ENCODE measurements around the gene FBXW8. TPM values are rescaled to one million over a fixed set of nuclear protein-coding genes. Genes with fewer than 3 reads are reported as not detected.

The FBXW8 gene
- total RNA-seq, 1 experiment from 2014 or later: 15.6 TPM

DNA sequence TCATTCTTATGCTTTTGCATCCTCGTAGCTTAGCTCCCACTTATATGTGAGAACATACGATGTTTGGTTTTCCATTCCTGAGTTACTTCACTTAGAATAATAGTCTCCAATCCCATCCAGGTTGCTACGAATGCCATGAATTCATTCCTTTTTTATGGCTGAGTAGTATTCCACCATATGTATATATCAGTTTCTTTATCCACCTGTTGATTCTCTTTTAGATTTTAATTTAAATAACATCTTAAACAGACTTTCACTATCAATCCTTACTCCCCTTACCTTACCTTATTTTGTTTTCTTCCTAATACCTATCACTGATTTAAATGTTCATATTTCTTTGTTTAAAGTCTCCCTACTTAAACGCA lies 488 bp upstream of the FBXW8 start:
- H3K4me1 Mint-ChIP-seq: peaks cover 14% of the 10 kb centered on the region
- ChIA-PET CTCF (interaction anchor here (0.9 to 1.6 kb wide), 2 partner anchors 47 to 210 kb away, joined by 3 to 15 read pairs; no protein-coding TSS in a partner anchor), POLR2A (no interaction called here)

GRCh38 chr12:116915326-116915725 lies 4.6 kb downstream of the FBXW8 start:
- H3K36me3 Mint-ChIP-seq: no peaks in the 10 kb centered on the region; the same call in 1 of the 2 replicates
- ChIA-PET POLR2A (no interaction called here), CTCF (interaction anchor here (0.5 to 0.9 kb wide), 2 partner anchors 156 to 206 kb away, joined by 3 read pairs; no protein-coding TSS in a partner anchor)
- H3K9me3 Mint-ChIP-seq: peaks cover 3% of the 10 kb centered on the region; the same call in 1 of the 2 replicates
- DNase-seq (ENCODE audit: low spot score) (no peak), ATAC-seq (no peak)
- TF ChIP-seq TP53 (CRISPR knock-in tag; IDR thresholded peaks at IDR 0.05): no peak
- no peak for TF ChIP-seq KAT7 (CRISPR knock-in tag; IDR thresholded peaks at IDR 0.05; ENCODE audit: borderline replicate concordance)
- TF ChIP-seq ELF4 (CRISPR knock-in tag; IDR thresholded peaks at IDR 0.05; ENCODE audit: low read depth): no peak
- TF ChIP-seq ZNF263 (CRISPR knock-in tag; IDR thresholded peaks at IDR 0.05; ENCODE audit: low read depth): no peak
- H3K4me3 Mint-ChIP-seq: no peak overlapping the region
- H3K27me3 Mint-ChIP-seq (ENCODE audit: low read depth): no peaks in the 10 kb centered on the region
- peaks cover 18% of the 10 kb centered on the region for H3K4me1 Mint-ChIP-seq
- no peak overlapping the region for H3K27ac Mint-ChIP-seq

More for the DNA sequence above, 488 bp upstream of the FBXW8 start:
- no peak for ATAC-seq
- Mint-ChIP-seq H3K27ac (peak overlapping the region; percentile 55), H3K27me3 (ENCODE audit: low read depth) (peaks cover 5% of the 10 kb centered on the region), H3K9me3 (peaks cover 4% of the 10 kb centered on the region; the same call in 1 of the 2 replicates), H3K4me3 (peak overlapping the region; percentile 70), H3K36me3 (no peaks in the 10 kb centered on the region)
- TF ChIP-seq OVOL2 (CRISPR knock-in tag; IDR thresholded peaks at IDR 0.05; ENCODE audit: borderline replicate concordance) (no peak), GTF2I (CRISPR knock-in tag; conservative IDR thresholded peaks at IDR 0.05) (peak; percentile 59; the same call in 1 of the 2 replicates), ZNF425 (CRISPR knock-in tag; conservative IDR thresholded peaks at IDR 0.05) (no peak)
- DNase-seq (ENCODE audit: low spot score): no peak

DNA sequence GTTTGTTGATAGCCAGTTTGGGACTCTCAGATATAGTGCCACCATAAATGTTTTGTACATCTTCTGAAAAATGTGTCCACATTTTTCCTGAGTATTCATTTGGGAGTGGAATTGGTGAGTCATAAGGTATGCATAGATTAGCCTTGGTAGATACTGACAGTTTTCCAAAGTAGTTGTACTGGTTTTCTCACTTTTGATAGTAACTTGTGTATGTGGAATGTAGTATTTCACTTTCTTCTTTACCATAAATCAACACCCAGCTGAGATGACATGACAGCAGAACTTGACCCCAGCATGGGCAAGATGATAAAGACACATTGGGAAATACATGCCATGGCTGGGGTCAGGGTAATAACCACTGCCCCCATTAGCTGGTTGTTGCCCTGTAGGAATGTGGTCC lies 5.4 kb downstream of the FBXW8 start:
- DNase-seq (ENCODE audit: low spot score) (no peak), ATAC-seq (no peak)
- TF ChIP-seq SP1 (CRISPR knock-in tag; conservative IDR thresholded peaks at IDR 0.05) (no peak), CREM (CRISPR knock-in tag; IDR thresholded peaks at IDR 0.05) (no peak)
- Mint-ChIP-seq H3K9me3 (no peaks in the 10 kb centered on the region), H3K27me3 (ENCODE audit: low read depth) (no peaks in the 10 kb centered on the region), H3K4me1 (peaks cover 22% of the 10 kb centered on the region), H3K27ac (no peak overlapping the region), H3K36me3 (no peaks in the 10 kb centered on the region; the same call in 1 of the 2 replicates), H3K4me3 (no peak overlapping the region)
- CTCF ChIA-PET: interaction anchor here (0.6 to 2.1 kb wide), 2 partner anchors 53 to 58 kb away, joined by 7 to 10 read pairs; no protein-coding TSS in a partner anchor
- POLR2A ChIA-PET: no interaction called here

- Mint-ChIP-seq H3K4me3 (no peak overlapping the region), H3K36me3 (no peaks in the 10 kb centered on the region; the same call in 1 of the 2 replicates), H3K9me3 (no peaks in the 10 kb centered on the region), H3K4me1 (peaks cover 19% of the 10 kb centered on the region), H3K27ac (peak overlapping the region; percentile 3; the same call in 1 of the 2 replicates), H3K27me3 (ENCODE audit: low read depth) (no peaks in the 10 kb centered on the region)
- no peak for TF ChIP-seq MYBL2 (CRISPR knock-in tag; IDR thresholded peaks at IDR 0.05)
- TF ChIP-seq GABPB1 (CRISPR knock-in tag; IDR thresholded peaks at IDR 0.05): 0 out of 2 replicates have a peak, but pooled peaks have one; percentile 24
- no peak for TF ChIP-seq CDX4 (CRISPR knock-in tag; IDR thresholded peaks at IDR 0.05; ENCODE audit: borderline replicate concordance)
- no peak for TF ChIP-seq FOXP1 (CRISPR knock-in tag; IDR thresholded peaks at IDR 0.05; ENCODE audit: borderline replicate concordance)
- TF ChIP-seq ZBTB21 (CRISPR knock-in tag; IDR thresholded peaks at IDR 0.05; ENCODE audit: borderline replicate concordance): no peak
- no peak for TF ChIP-seq TP53 (CRISPR knock-in tag; IDR thresholded peaks at IDR 0.05)
- ATAC-seq (peak; percentile 59), DNase-seq (ENCODE audit: low spot score) (no peak)
- CTCF ChIA-PET: interaction anchor here (0.6 to 2.1 kb wide), 2 partner anchors 53 to 59 kb away, joined by 7 to 10 read pairs; no protein-coding TSS in a partner anchor
- POLR2A ChIA-PET: no interaction called here
Measured at GRCh38 chr12:116916714-116917114, 6.0 kb downstream of the FBXW8 start.

All from WTC11 (cell line).